ENCODE data around the gene RMI2.

The RMI2 gene

DNA sequence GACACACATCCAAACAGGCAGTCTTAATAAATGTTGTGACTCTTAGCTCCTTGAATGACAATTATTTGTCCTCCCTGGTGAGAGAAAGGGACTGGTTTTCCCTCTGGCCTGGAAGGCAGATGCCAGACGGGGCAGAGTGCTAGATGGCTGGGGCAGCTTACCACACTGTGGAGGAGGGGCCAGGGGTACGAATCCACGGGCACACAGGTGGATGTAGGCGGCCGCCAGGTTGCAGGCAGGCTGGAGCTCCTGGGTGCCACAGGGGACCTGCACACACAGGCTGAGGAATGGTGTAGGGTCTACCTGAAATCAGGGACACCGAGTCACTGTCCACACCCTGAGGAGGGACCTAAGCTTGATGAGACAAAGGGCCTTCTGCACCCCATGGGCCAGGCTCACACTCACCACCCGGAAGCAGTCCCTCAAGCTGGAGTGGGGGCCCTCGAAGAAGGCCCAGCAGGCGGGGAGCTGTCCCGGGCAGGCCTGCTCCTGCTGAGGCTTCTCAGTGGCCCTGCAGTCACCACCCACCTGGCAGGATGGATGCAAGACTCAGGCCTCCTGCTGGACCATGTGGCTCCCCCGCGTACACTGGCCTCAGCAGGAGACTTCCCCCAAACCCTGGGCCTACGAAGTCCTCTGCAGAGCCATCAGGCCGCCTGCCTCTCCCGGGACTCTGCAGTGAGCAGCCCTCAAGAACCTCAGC is 38.4 kb downstream of the RMI2 start:
- DNase-seq (ENCODE audit: low read depth in 2 of 2): no peak

DNA sequence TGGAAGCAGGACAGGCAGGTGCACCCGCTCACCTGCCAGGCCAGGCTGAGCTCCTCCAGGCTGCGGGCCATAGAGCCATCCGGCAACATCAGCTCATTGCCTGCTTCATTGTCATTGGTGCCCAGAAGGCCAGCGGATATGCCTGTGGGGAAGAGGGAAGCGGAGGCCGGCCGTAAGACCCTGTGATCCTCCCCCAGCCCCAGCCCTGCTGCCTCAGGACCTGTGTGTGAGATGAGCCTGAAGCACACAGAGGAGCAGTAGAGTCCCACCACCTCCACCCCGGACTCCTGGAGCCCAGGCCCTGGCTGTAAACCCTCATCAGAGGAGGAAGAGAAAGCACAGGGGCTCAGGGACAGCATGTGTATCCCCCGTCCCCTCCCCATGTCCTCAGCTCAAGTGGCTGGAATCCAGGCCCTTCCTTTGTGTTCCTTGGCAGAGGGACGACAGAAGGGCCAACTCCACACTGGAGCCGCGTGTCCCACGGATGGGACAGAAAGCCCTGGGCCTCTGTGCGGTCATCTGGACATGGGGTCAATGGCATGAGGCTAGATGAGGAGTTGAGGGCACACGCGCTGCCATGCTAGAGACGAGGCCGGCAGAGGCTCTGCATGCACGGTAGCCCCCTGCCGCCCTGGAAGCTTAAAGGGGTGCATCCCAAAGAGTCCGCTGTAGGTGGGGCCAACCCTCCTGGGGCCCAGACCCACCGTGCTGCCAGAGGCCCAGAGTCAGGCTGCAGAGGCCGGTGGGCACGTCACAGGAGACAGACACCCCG is 39.1 kb downstream of the RMI2 start:
- no peak for DNase-seq (ENCODE audit: low read depth in 2 of 2)

GRCh38 chr16:11384956-11385586 is 39.8 kb downstream of the RMI2 start:
- DNase-seq (ENCODE audit: low read depth in 2 of 2): no peak

GRCh38 chr16:11386054-11386680 is 40.9 kb downstream of the RMI2 start:
- no peak for DNase-seq (ENCODE audit: low read depth in 2 of 2)

- no peak for DNase-seq (ENCODE audit: low read depth in 2 of 2)
Measured at GRCh38 chr16:11386791-11387546, 41.7 kb downstream of the RMI2 start.

- DNase-seq (ENCODE audit: low read depth in 2 of 2): no peak
Measured at GRCh38 chr16:11389083-11389482, 43.8 kb downstream of the RMI2 start.

- no peak for DNase-seq (ENCODE audit: low read depth in 2 of 2)
Measured at GRCh38 chr16:11389631-11390565, 44.6 kb downstream of the RMI2 start.

- no peak for DNase-seq (ENCODE audit: low read depth in 2 of 2)
Measured at GRCh38 chr16:11390573-11391495, 45.6 kb downstream of the RMI2 start.

DNA sequence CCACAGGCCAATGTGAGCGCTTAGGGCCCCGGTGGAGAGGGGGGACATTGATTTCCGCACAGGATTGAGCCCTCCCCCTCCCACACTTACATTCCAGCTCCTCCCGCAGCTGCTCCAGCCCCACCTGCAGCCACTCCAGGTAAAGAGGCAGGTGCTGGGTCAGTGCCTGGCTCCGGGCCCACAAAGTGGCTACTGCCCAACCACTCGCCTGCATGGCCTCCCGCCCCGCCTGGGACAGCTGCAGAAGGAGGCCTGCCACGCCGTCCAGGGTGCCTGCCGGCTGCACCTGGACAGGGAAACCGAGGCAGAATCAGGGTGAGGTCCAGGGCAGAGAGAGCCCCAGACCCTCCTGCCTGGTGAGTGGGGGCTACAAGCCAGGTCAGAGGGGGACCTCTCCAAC is 46.3 kb downstream of the RMI2 start:
- DNase-seq (ENCODE audit: low read depth in 2 of 2): no peak

DNA sequence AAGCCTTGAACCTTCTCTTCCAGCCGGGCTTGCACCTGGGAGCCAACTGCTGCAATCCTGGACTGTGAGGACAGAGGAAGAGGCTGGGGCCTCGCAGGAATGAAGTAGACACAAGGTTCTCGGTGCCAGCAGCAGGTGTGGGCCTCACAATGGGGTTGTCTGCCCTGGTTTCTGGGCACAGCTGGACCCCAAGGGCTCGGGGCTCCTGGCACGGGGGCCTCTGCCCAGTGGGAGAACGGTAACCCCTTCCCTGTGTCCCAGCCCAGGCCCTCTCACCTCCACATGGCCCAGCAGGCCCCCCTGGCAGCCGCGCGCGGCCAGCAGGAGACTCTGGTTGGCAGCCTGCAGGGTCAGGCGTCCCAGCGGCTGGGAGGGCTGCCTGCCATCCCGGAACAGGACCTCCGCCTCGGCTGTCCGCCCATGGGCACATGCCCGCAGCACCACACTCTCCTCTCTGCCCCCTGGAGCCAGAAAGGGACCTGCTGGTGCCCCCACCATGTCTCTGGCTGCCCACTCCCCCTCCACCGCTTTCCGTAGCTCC is 46.9 kb downstream of the RMI2 start:
- DNase-seq (ENCODE audit: low read depth in 2 of 2): no peak

DNA sequence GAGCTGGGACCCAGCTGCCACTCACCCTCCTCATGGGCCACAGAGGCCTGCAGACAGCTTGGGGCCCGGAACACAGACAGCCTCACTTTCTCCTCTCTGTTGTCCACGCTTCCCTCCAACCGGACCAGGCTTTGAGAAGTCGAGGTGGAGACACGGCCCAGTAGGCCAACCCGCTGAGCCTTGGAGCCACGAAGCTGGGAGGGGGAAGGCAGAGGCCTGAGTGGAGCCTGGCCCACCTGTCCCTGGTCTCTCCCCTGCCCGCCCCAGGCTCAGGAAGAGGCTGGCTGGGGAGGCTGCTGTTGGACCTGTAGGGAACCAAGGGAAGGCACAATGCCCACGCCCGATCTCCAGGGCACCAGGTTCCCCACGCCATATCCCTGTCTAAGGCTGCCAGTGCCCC is 48.1 kb downstream of the RMI2 start:
- DNase-seq (ENCODE audit: low read depth in 2 of 2): no peak

DNA sequence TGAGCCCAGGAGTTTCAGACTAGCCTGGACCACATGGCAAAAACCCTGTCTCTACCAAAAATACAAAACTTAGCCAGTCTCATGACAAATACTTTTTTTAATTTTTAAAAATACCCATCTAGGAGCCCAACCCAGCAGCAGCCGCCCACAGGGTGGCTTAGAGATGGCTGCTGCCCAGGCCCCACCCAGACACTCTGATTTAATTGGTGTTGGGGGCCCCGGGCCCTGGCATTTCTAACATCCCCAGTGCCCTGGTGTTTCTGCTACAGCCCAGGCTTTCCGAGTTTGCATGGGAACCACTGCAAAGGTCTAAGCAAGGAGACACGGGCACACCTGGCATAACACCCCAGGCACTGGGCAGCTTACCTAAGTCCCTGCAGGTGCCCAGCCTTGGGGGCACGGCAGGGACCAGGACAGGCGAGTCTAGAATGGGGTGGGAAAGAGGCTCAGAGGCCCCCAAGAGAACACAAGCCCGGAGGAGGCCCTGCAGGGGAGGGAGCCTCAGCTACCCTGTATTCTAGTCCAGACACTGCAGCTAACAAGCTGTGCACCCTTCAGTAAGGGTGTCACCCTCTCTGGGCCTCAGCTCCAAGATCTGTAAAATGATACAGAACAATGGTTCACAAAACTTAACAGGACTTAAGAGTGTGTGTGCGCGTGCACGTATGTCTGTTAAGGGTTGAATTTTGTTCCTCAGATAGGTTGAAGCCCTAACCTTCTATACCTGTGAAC is 48.8 kb downstream of the RMI2 start:
- DNase-seq (ENCODE audit: low read depth in 2 of 2): no peak

DNA sequence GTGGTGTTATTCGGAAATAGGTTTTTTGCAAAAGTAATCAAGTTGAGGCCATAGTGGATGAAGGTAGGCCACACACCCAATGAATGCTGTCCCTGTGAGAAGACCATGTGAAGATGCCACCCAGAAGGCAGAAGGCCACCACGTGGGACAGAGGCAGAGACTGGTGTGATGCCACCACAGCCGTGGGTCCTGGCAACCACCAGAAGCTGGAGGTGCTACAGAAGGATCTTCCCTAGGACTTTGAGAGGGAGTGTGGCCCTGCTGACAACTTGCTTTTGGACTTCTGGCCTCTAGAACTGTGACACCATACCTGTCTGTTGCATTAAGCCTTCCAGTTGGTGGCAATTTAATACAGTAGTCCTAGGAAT is 49.3 kb downstream of the RMI2 start:
- no peak for DNase-seq (ENCODE audit: low read depth in 2 of 2)

- DNase-seq (ENCODE audit: low read depth in 2 of 2): no peak
Measured at GRCh38 chr16:11395008-11395948, 50.0 kb downstream of the RMI2 start.

DNA sequence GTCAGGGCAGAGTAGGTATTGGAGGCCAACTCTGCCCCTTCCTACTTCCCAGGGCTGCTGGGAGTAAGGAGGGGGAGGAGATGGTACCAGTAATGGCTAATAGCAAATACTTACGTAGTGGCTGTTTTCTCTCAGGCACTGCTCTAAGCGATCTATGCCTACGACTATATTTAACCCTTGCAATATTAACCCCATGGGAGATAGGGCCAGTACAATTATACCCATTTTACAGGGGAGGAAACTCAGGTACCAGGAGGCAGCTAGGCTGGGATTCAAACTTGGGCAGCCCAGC is 50.6 kb downstream of the RMI2 start:
- DNase-seq (ENCODE audit: low read depth in 2 of 2): no peak

- peak; percentile 5 to 11 for DNase-seq (ENCODE audit: low read depth in 2 of 2)
Measured at GRCh38 chr16:11396241-11397048, 51.2 kb downstream of the RMI2 start.

- no peak for DNase-seq (ENCODE audit: low read depth in 2 of 2)
Measured at GRCh38 chr16:11398136-11398535, 52.9 kb downstream of the RMI2 start.
